CD14-positive monocyte (primary cell): ENCODE results near the gene ZNF445. TPM values are rescaled to one million over a fixed set of nuclear protein-coding genes. Genes with fewer than 3 reads are reported as not detected.

Experiments used
- DNase-seq, 3 donors: peaks; one replicate each; pipeline ENCODE4 v3.0.0-alpha.2; 2011 to 2022
- H2AFZ ChIP-seq: 2 replicates; pipeline ENCODE4 v1.6.0; 2012; ENCODE audit warnings: mild to moderate bottlenecking, low read depth, low read length, inconsistent platforms; ENCODE audit not compliant: insufficient read depth, poor library complexity, severe bottlenecking
- H3K27ac ChIP-seq, 2 donors: 1 replicate in 1 of 2; 2 replicates in 1 of 2; pipeline ENCODE4 v1.5.1; 2012 to 2013; ENCODE audit warnings: low read length in 2 of 2, control low read depth in 1 of 2, inconsistent platforms in 1 of 2, low read depth in 1 of 2, mild to moderate bottlenecking in 1 of 2
- H3K27me3 ChIP-seq, 2 donors: one replicate each; pipeline versions ENCODE4 v1.6.0 to v1.6.1; 2011 to 2013; ENCODE audit warnings: low read length in 2 of 2; ENCODE audit not compliant: control insufficient read depth in 2 of 2, insufficient read depth in 2 of 2
- H3K36me3 ChIP-seq, 2 donors: replicated peaks in 1 of 2; 1 replicate in 1 of 2; 2 replicates in 1 of 2; pipeline versions ENCODE4 v1.5.1 to v1.6.1; 2012 to 2013; ENCODE audit warnings: low read length in 2 of 2, control low read depth in 1 of 2, inconsistent platforms in 1 of 2, mild to moderate bottlenecking in 1 of 2; ENCODE audit not compliant: insufficient read depth in 2 of 2, control insufficient read depth in 1 of 2
- H3K4me1 ChIP-seq, 2 donors: 1 replicate in 1 of 2; 2 replicates in 1 of 2; pipeline versions ENCODE4 v1.5.1 to v1.6.1; 2012 to 2013; ENCODE audit warnings: low read length in 2 of 2, control low read depth in 1 of 2, inconsistent platforms in 1 of 2, mild to moderate bottlenecking in 1 of 2, moderate library complexity in 1 of 2; ENCODE audit not compliant: insufficient read depth in 2 of 2, control insufficient read depth in 1 of 2
- H3K4me2 ChIP-seq: replicated peaks from 2 replicates; pipeline ENCODE3; 2012; ENCODE audit warnings: low read length, moderate library complexity, mild to moderate bottlenecking; ENCODE audit not compliant: poor library complexity, severe bottlenecking; ENCODE audit errors: extremely low read depth
- H3K4me3 ChIP-seq, 3 experiments: fragments of 200-600 bp in 1 of 3; sonication (generic) in 1 of 3; replicated peaks in 1 of 3; 1 replicate in 2 of 3; 2 replicates in 1 of 3; pipeline ENCODE4 v1.5.1; 2011 to 2013; ENCODE audit warnings: low read length in 3 of 3, mild to moderate bottlenecking in 3 of 3, control low read depth in 2 of 3, low read depth in 2 of 3, inconsistent platforms in 1 of 3, moderate library complexity in 1 of 3
- H3K79me2 ChIP-seq: 2 replicates; pipeline ENCODE4 v1.6.0; 2012; ENCODE audit warnings: mild to moderate bottlenecking, control low read depth, inconsistent platforms, low read length, moderate library complexity; ENCODE audit not compliant: insufficient read depth
- H3K9ac ChIP-seq: 2 replicates; pipeline ENCODE4 v1.6.0; 2017; ENCODE audit warnings: low read length, mild to moderate bottlenecking; ENCODE audit not compliant: insufficient read depth, poor library complexity, severe bottlenecking
- H3K9me3 ChIP-seq, 2 donors: replicated peaks in 1 of 2; 1 replicate in 1 of 2; 2 replicates in 1 of 2; pipeline versions ENCODE4 v1.5.1 to v1.6.1; 2012 to 2013; ENCODE audit warnings: low read length in 2 of 2, control low read depth in 1 of 2; ENCODE audit not compliant: control insufficient read depth in 1 of 2, insufficient read depth in 1 of 2
- H4K20me1 ChIP-seq: 2 replicates; pipeline ENCODE4 v1.6.0; 2012; ENCODE audit warnings: mild to moderate bottlenecking, low read length, control low read depth, moderate library complexity; ENCODE audit not compliant: insufficient read depth
- H3K27ac Mint-ChIP-seq, 7 donors: one replicate each; pipeline ENCODE4 v1.8.0; 2020; ENCODE audit warnings: mild to moderate bottlenecking in 7 of 7, mixed read lengths in 7 of 7, moderate library complexity in 6 of 7, inconsistent platforms in 2 of 7
- H3K27me3 Mint-ChIP-seq, 3 donors: one replicate each; pipeline ENCODE4 v1.8.0; 2021 to 2022; ENCODE audit warnings: low read depth in 3 of 3, mild to moderate bottlenecking in 3 of 3, mixed read lengths in 3 of 3, moderate library complexity in 3 of 3, inconsistent platforms in 1 of 3
- H3K36me3 Mint-ChIP-seq, 2 donors: one replicate each; pipeline ENCODE4 v1.8.0; 2020; ENCODE audit warnings: mixed read lengths in 2 of 2, inconsistent platforms in 1 of 2, mild to moderate bottlenecking in 1 of 2
- H3K4me1 Mint-ChIP-seq: one replicate; pipeline ENCODE4 v1.8.0; 2020; ENCODE audit warnings: mild to moderate bottlenecking, mixed read lengths
- H3K4me3 Mint-ChIP-seq, 2 donors: one replicate each; pipeline ENCODE4 v1.8.0; 2020; ENCODE audit warnings: mild to moderate bottlenecking in 2 of 2, mixed read lengths in 2 of 2, moderate library complexity in 1 of 2
- H3K9me3 Mint-ChIP-seq, 7 donors: one replicate each; pipeline ENCODE4 v1.8.0; 2020 to 2022; ENCODE audit warnings: mixed read lengths in 7 of 7, mild to moderate bottlenecking in 6 of 7, moderate library complexity in 6 of 7, inconsistent platforms in 2 of 7
- CTCF ChIP-seq: fragments of 200-600 bp; IDR thresholded peaks from one replicate; pipeline ENCODE4 v1.8.0; 2022; ENCODE audit warnings: antibody characterized with exemption, mild to moderate bottlenecking
- WGBS: methylation state at CpG from one replicate; pipeline ENCODE4 v1.1.5; 2013; ENCODE audit warnings: missing lambda C conversion rate; ENCODE audit not compliant: insufficient coverage; 5-methylcytosine and 5-hydroxymethylcytosine counted together
- intact Hi-C, 2 donors: fragments of 100-400 bp; cut with micrococcal nuclease; formaldehyde crosslinking; loops; one replicate each; pipeline versions ENCODE4 v1.15.0 to v1.15.1; 2023
- polyA plus RNA-seq, 3 donors: library from polyadenylated mRNA; depleted of rRNA in 1 of 3; unstranded in 2 of 3; stranded (reverse) in 1 of 3; fragments of 300-500 nt in 2 of 3; fragments of >200 nt in 1 of 3; fragmentation: Illumina TruSeq in 2 of 3; gene quantifications; 1 replicate in 2 of 3; 2 replicates in 1 of 3; pipeline ENCODE4 v1.2.3, GENCODE V29; 2012 to 2021

Gene ZNF445
- polyA plus RNA-seq, 3 donors: 0.41 to 2.5 (median 1.1) TPM

GRCh38 chr3:44445786-44446185 is 31.7 kb downstream of the ZNF445 start:
- Histone ChIP-seq H3K9ac (no peak overlapping the region), H3K36me3 (peaks cover 50 to 70% of the 10 kb centered on the region in 2 donors), H2AFZ (no peak overlapping the region), H3K4me3 (no peak overlapping the region), H3K4me2 (no peak overlapping the region), H3K4me1 (peaks cover 12 to 14% of the 10 kb centered on the region in 2 donors), H3K9me3 (peaks cover 11% of the 10 kb centered on the region in 2 donors), H3K27ac (no peak overlapping the region), H3K79me2 (peaks cover 12% of the 10 kb centered on the region), H4K20me1 (no peaks in the 10 kb centered on the region), H3K27me3 (no peaks in the 10 kb centered on the region)
- WGBS: no CpG with 5 or more reads among the region's 5 CpGs
- Mint-ChIP-seq H3K36me3 (peaks cover 67 to 85% of the 10 kb centered on the region in 2 donors), H3K9me3 (peaks cover 7 to 22% (median 16%) of the 10 kb centered on the region in 7 donors), H3K27me3 (no peaks in the 10 kb centered on the region), H3K27ac (peak overlapping the region in 1 of 7 donors; percentile 60), H3K4me1 (peaks cover 10% of the 10 kb centered on the region), H3K4me3 (no peak overlapping the region)
- intact Hi-C loops: no loop called here
- no peak for DNase-seq
- TF ChIP-seq CTCF: no peak

GRCh38 chr3:44444896-44445691 is 32.4 kb downstream of the ZNF445 start:
- no peak for TF ChIP-seq CTCF
- Histone ChIP-seq H3K27ac (peak overlapping the region in 1 of 2 donors; percentile 44), H3K4me1 (peaks cover 16 to 21% of the 10 kb centered on the region in 2 donors), H3K27me3 (no peaks in the 10 kb centered on the region), H3K9me3 (peaks cover 11% of the 10 kb centered on the region in 2 donors), H3K36me3 (peaks cover 43 to 63% of the 10 kb centered on the region in 2 donors), H3K9ac (no peak overlapping the region), H3K79me2 (peaks cover 12% of the 10 kb centered on the region), H2AFZ (no peak overlapping the region), H4K20me1 (no peaks in the 10 kb centered on the region), H3K4me3 (no peak overlapping the region), H3K4me2 (no peak overlapping the region)
- Mint-ChIP-seq H3K4me3 (no peak overlapping the region), H3K27ac (peak overlapping the region in 2 of 7 donors; percentile 27 to 60), H3K4me1 (peaks cover 16% of the 10 kb centered on the region), H3K36me3 (peaks cover 60 to 78% of the 10 kb centered on the region in 2 donors), H3K27me3 (no peaks in the 10 kb centered on the region), H3K9me3 (peaks cover 7 to 22% (median 16%) of the 10 kb centered on the region in 7 donors)
- WGBS: 99% methylated on average over 6 of the region's 7 CpGs
- intact Hi-C loops: loop anchor here (5.0 kb wide), 2 partner anchors 32 to 108 kb away; partner anchors contain the start of genes TCAIM (in 1 of the 2) and ZNF445 (in 1 of the 2)
- no peak for DNase-seq
